Tibial nerve (tissue), 4 donors: ENCODE measurements around the gene ZRSR2. TPM values are rescaled to one million over a fixed set of nuclear protein-coding genes. Genes with fewer than 3 reads are reported as not detected.
"Not testable (repeated sequence)": the region's sequence is repeated elsewhere in the genome, so short reads cannot be mapped to it uniquely, and the experiment has no call there.

ENCODE experiments used
- DNase-seq, 2 donors: peaks; one replicate each; pipeline ENCODE4 v3.0.0-alpha.2; 2019; ENCODE audit warnings: low spot score in 2 of 2
- H3K27ac ChIP-seq, 4 donors: fragments of 200-600 bp; sonication (generic) in 3 of 4; one replicate each; pipeline ENCODE4 v1.5.1; 2017 to 2019; ENCODE audit warnings: mild to moderate bottlenecking in 1 of 4
- H3K27me3 ChIP-seq, 2 donors: fragments of 200-600 bp; sonication (generic) in 1 of 2; one replicate each; pipeline versions ENCODE4 v1.5.1 to v1.6.0; 2017 to 2019
- H3K36me3 ChIP-seq, 3 donors: fragments of 200-600 bp; sonication (generic); one replicate each; pipeline ENCODE4 v1.5.1; 2018 to 2019
- H3K4me1 ChIP-seq, 4 donors: fragments of 200-600 bp; sonication (generic) in 3 of 4; one replicate each; pipeline ENCODE4 v1.5.1; 2017 to 2019
- H3K4me3 ChIP-seq, 4 donors: fragments of 200-600 bp; sonication (generic) in 3 of 4; one replicate each; pipeline ENCODE4 v1.5.1; 2017 to 2019; ENCODE audit warnings: mild to moderate bottlenecking in 1 of 4, moderate library complexity in 1 of 4
- H3K9me3 ChIP-seq, 4 donors: fragments of 200-600 bp; sonication (generic) in 3 of 4; one replicate each; pipeline ENCODE4 v1.5.1; 2017 to 2019
- EP300 ChIP-seq, 2 donors: sonication (generic); formaldehyde crosslinking; IDR thresholded peaks; one replicate each; pipeline ENCODE4 v1.6.1; 2017; ENCODE audit warnings: antibody characterized with exemption in 2 of 2, mild to moderate bottlenecking in 1 of 2
- POLR2A ChIP-seq, 2 donors: fragments of 450-650 bp; IDR thresholded peaks; one replicate each; pipeline ENCODE4 v1.6.1; 2017; ENCODE audit warnings: antibody characterized with exemption in 2 of 2, mild to moderate bottlenecking in 2 of 2, moderate library complexity in 2 of 2
- WGBS, 2 donors: methylation state at CpG; one replicate each; pipeline ENCODE4 v1.1.5; 2018; 5-methylcytosine and 5-hydroxymethylcytosine counted together
- total RNA-seq, 4 donors: library from RNA; depleted of rRNA; stranded (reverse); fragments of >200 nt; gene quantifications; one replicate each; pipeline ENCODE4 v1.1.0, GENCODE V29; 2016
- TF ChIP-seq, protein P1 (sequence below), 5 experiments: fragments of 200-600 bp in 3 of 5; fragments of 450-650 bp in 2 of 5; sonication (generic) in 3 of 5; IDR thresholded peaks; one replicate each; pipeline ENCODE4 v1.5.1; 2016 to 2019; ENCODE audit warnings: antibody characterized with exemption in 5 of 5, mild to moderate bottlenecking in 3 of 5, moderate library complexity in 2 of 5

ZRSR2 gene
- 10 to 100 TPM in 2 of 4 donors, 1 to 10 TPM in 2; 2.4 to 12.8 (median 9.3) TPM for total RNA-seq

GRCh38 chrX:15789979-15790768 lies at the start of gene ZRSR2:
ZRSR2 (plus strand) TSS chrX:15790484; CDS start chrX:15790496, 12 bp downstream.
- no peaks in the 10 kb centered on the region for H3K9me3 ChIP-seq
- WGBS, 2 donors = 0 to 1% methylated on average over 30 to 55 of the region's 55 CpGs
- no peaks in the 10 kb centered on the region for H3K27me3 ChIP-seq
- H3K27ac ChIP-seq = peak within 1 kb of the TSS; percentile 41 to 86 (median 74)
- TF ChIP-seq POLR2A (IDR thresholded peaks at IDR 0.05) = peak; percentile 18 to 64
- TF ChIP-seq EP300 (IDR thresholded peaks at IDR 0.05) = peak; percentile 54 to 77
- TF ChIP-seq, protein P1, sequence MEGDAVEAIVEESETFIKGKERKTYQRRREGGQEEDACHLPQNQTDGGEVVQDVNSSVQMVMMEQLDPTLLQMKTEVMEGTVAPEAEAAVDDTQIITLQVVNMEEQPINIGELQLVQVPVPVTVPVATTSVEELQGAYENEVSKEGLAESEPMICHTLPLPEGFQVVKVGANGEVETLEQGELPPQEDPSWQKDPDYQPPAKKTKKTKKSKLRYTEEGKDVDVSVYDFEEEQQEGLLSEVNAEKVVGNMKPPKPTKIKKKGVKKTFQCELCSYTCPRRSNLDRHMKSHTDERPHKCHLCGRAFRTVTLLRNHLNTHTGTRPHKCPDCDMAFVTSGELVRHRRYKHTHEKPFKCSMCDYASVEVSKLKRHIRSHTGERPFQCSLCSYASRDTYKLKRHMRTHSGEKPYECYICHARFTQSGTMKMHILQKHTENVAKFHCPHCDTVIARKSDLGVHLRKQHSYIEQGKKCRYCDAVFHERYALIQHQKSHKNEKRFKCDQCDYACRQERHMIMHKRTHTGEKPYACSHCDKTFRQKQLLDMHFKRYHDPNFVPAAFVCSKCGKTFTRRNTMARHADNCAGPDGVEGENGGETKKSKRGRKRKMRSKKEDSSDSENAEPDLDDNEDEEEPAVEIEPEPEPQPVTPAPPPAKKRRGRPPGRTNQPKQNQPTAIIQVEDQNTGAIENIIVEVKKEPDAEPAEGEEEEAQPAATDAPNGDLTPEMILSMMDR (IDR thresholded peaks at IDR 0.05) = peak in 1 of 5 experiments; percentile 15
- H3K4me3 ChIP-seq = peak within 1 kb of the TSS; percentile 58 to 79 (median 69)
- DNase-seq = peak; percentile 61 to 63
- H3K4me1 ChIP-seq = peaks cover 0 to 24% (median 3%) of the 10 kb centered on the region in 4 donors
- H3K36me3 ChIP-seq = peaks cover 0 to 6% (median 0%) of the 10 kb centered on the region in 3 donors

DNA sequence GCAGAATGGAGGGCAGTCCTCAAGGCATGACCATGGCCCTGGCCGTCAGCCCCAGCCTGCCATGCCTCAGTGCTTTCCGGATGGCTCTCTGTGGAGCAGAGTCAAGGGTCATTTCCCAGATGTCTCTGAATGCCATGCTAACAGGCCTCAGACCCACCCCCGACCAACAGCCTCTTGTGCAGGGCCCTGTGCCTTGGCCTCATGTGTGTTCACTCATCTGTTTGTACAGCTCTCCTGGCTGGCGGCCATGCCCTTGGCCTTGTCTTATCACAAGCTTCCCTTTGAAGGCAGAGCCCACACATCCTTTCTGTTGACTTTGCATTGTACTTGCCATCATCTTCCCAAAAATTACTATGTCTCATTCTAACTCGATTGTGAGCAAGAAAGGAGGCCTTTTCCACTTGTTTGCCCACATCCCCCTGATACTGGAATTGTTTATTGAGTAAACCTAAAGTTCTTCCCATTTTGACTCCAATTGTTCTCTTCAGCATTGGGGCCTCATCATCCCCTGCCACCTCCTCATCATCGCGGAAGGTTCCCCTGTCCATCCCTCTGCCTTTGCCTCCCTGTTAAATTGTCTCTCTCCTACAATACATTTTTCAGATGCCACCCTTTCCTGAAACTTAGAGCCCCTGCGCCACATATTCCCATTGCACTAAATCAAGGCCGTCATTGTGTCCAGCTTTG lies 46.0 kb upstream of the ZRSR2 start:
- Histone ChIP-seq H3K4me3 (no peak overlapping the region), H3K9me3 (no peaks in the 10 kb centered on the region), H3K27ac (no peak overlapping the region), H3K27me3 (no peaks in the 10 kb centered on the region), H3K4me1 (peaks cover 0 to 4% (median 0%) of the 10 kb centered on the region in 4 donors), H3K36me3 (no peaks in the 10 kb centered on the region)
- TF ChIP-seq, protein P1 (IDR thresholded peaks at IDR 0.05) = no peak
- TF ChIP-seq POLR2A (IDR thresholded peaks at IDR 0.05) (no peak), EP300 (IDR thresholded peaks at IDR 0.05) (no peak)
- WGBS, 2 donors = 82 to 87% methylated on average over 7 to 9 of the region's 9 CpGs
- DNase-seq = no peak

DNA sequence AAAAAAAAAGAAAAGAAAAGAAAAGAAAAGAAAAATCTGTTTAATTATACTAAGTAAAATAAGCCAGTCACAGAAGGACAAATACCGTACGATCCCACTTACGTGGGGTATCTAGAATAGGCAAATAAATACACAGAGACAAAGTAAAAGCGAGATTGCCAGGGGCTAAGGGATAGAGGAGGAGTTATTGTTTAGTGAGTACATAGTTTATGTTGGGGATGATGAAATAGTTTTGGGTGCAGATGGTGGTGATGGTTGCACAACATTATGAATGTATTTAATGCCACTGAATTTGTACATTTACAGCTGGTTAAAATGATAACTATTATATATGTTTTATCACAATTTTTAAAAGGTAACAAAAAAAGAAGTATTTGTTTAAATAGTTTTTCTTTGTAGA lies 45.1 kb upstream of the ZRSR2 start:
- no peak overlapping the region for H3K27ac ChIP-seq
- no peak overlapping the region for H3K4me3 ChIP-seq
- H3K4me1 ChIP-seq = peaks cover 0 to 11% (median 2%) of the 10 kb centered on the region in 4 donors
- no peaks in the 10 kb centered on the region for H3K9me3 ChIP-seq
- DNase-seq = no peak
- TF ChIP-seq EP300 (IDR thresholded peaks at IDR 0.05) (no peak), POLR2A (IDR thresholded peaks at IDR 0.05) (no peak)
- TF ChIP-seq, protein P1 (IDR thresholded peaks at IDR 0.05) = no peak
- H3K36me3 ChIP-seq = no peaks in the 10 kb centered on the region
- 74 to 91% methylated on average over 4 of the region's 4 CpGs for WGBS, 2 donors
- no peaks in the 10 kb centered on the region for H3K27me3 ChIP-seq

DNA sequence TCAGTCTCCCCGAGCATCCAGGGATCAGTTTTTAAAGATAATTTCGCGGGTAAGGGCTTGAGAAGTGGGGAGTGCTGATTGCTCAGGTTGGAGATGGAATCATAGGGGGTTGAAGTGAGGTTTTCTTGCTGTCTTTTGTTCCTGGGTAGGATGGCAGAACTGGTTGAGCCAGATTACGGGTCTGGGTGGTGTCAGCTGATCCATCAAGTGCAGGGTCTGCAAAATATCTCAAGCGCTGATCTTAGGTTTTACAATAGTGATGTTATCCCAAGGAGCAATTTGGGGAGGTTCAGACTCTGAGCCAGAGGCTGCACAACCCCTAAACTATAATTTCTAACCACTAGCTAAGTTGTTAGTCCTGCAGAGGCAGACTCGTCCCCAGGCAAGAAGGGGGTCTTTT lies 43.6 kb upstream of the ZRSR2 start:
- WGBS, 2 donors = 85 to 87% methylated on average over 6 of the region's 6 CpGs

GRCh38 chrX:15747626-15748173 lies 42.6 kb upstream of the ZRSR2 start:
- no peaks in the 10 kb centered on the region for H3K27me3 ChIP-seq
- peaks cover 0 to 31% (median 12%) of the 10 kb centered on the region in 4 donors for H3K4me1 ChIP-seq
- 82 to 85% methylated on average over 13 of the region's 13 CpGs for WGBS, 2 donors
- no peaks in the 10 kb centered on the region for H3K36me3 ChIP-seq
- H3K4me3 ChIP-seq = no peak overlapping the region
- no peaks in the 10 kb centered on the region for H3K9me3 ChIP-seq
- TF ChIP-seq POLR2A (IDR thresholded peaks at IDR 0.05) (no peak), EP300 (IDR thresholded peaks at IDR 0.05) (no peak)
- TF ChIP-seq, protein P1 (IDR thresholded peaks at IDR 0.05) = no peak
- DNase-seq = no peak
- H3K27ac ChIP-seq = no peak overlapping the region

More for the DNA sequence above, 43.6 kb upstream of the ZRSR2 start:
- H3K4me1 ChIP-seq = peaks cover 0 to 25% (median 8%) of the 10 kb centered on the region in 4 donors
- not testable (repeated sequence) for H3K4me3 ChIP-seq, DNase-seq, H3K27me3 ChIP-seq, H3K27ac ChIP-seq, H3K36me3 ChIP-seq, H3K9me3 ChIP-seq
